Limb (tissue), 2 donors: ENCODE data around the gene LRRN4.

ENCODE experiments used
- DNase-seq, 2 donors: peaks; one replicate each; pipeline ENCODE4 v3.0.0-alpha.2; 2016; ENCODE audit errors: extremely low spot score in 2 of 2

Gene LRRN4

GRCh38 chr20:6053776-6054688 is at the start of gene LRRN4:
LRRN4 (minus strand) TSS chr20:6054060; CDS start chr20:6052799, 1,261 bp downstream.
- DNase-seq: peak in 1 of 2 donors; percentile 52

- DNase-seq: no peak
Measured at GRCh38 chr20:6103301-6103700, 49.4 kb upstream of the LRRN4 start.

- DNase-seq: no peak
Measured at GRCh38 chr20:6101346-6101745, 47.5 kb upstream of the LRRN4 start.

GRCh38 chr20:6100246-6100645 is 46.4 kb upstream of the LRRN4 start:
- no peak for DNase-seq

GRCh38 chr20:6099819-6100218 is 46.0 kb upstream of the LRRN4 start:
- DNase-seq: no peak

GRCh38 chr20:6095409-6095808 is 41.5 kb upstream of the LRRN4 start:
- no peak for DNase-seq

- no peak for DNase-seq
Measured at GRCh38 chr20:6094565-6094964, 40.7 kb upstream of the LRRN4 start.

- no peak for DNase-seq
Measured at GRCh38 chr20:6094063-6094462, 40.2 kb upstream of the LRRN4 start.

GRCh38 chr20:6091661-6092060 is 37.8 kb upstream of the LRRN4 start:
- DNase-seq: no peak

GRCh38 chr20:6086868-6087267 is 33.0 kb upstream of the LRRN4 start:
- DNase-seq: no peak

- DNase-seq: no peak
Measured at GRCh38 chr20:6083926-6084325, 30.1 kb upstream of the LRRN4 start.

GRCh38 chr20:6081236-6081635 is 27.4 kb upstream of the LRRN4 start:
- DNase-seq: no peak

GRCh38 chr20:6079016-6079415 is 25.2 kb upstream of the LRRN4 start:
- DNase-seq: peak in 1 of 2 donors; percentile 30

- peak; percentile 75 to 81 for DNase-seq
Measured at GRCh38 chr20:6075428-6076219, 21.8 kb upstream of the LRRN4 start.

GRCh38 chr20:6074784-6075183 is 20.9 kb upstream of the LRRN4 start:
- no peak for DNase-seq

- DNase-seq: no peak
Measured at GRCh38 chr20:6074145-6074561, 20.3 kb upstream of the LRRN4 start.

- DNase-seq: no peak
Measured at GRCh38 chr20:6070829-6071695, 17.2 kb upstream of the LRRN4 start.

GRCh38 chr20:6069669-6070068 is 15.8 kb upstream of the LRRN4 start:
- no peak for DNase-seq

- DNase-seq: no peak
Measured at GRCh38 chr20:6067763-6068318, 14.0 kb upstream of the LRRN4 start.

- no peak for DNase-seq
Measured at GRCh38 chr20:6066582-6066981, 12.7 kb upstream of the LRRN4 start.

- DNase-seq: no peak
Measured at GRCh38 chr20:6061544-6061943, 7.7 kb upstream of the LRRN4 start.
